ENCODE data around the gene ATP1A1.

The ATP1A1 gene

DNA sequence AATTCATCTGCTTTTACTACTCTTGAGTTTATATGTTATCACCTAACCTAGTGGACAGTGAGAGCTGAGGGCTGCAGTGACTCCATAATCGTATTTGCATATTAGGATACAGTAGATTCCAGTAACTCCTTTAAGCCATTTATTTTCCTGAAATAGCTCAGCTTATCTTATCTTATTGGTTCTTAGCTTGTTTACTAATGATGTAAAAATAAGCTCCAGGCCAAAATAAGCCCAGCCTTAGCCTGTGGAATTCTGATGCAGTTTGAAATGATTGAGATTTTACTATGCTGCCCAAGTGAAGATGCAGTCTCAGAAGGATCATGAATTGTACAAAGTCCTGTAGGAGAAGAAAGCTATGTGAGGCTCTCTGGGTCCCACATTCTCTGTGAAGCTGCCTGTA lies 18.1 kb downstream of the ATP1A1 start:
- DNase-seq (ENCODE audit: low spot score), result no peak

GRCh38 chr1:116392717-116393404 lies 19.8 kb downstream of the ATP1A1 start:
- no peak for DNase-seq (ENCODE audit: low spot score)

DNA sequence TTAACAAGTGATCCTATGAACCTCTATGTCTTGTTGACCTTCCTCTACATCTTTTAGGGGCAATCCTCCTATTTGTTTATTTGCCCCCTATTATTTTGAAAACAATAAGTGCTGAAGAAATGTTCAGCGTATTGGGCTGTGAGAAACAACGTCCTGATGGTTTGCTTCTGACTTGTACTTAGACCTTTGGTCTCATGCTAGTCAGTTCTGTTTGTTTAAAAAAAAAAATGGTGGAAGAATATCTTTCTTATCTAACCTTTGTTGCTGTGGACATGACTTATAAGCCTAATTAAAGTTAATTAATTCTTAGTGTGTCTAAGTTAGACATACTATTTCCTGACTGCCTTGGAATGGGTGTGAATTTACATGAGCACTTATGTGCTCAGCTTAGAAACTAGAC lies 20.7 kb downstream of the ATP1A1 start:
- DNase-seq (ENCODE audit: low spot score), result no peak

- no peak for DNase-seq (ENCODE audit: low spot score)
Measured at GRCh38 chr1:116394270-116394669, 21.2 kb downstream of the ATP1A1 start.

- no peak for DNase-seq (ENCODE audit: low spot score)
Measured at GRCh38 chr1:116396769-116397168, 23.7 kb downstream of the ATP1A1 start.

GRCh38 chr1:116397728-116398127 lies 24.7 kb downstream of the ATP1A1 start:
- no peak for DNase-seq (ENCODE audit: low spot score)

- DNase-seq (ENCODE audit: low spot score), result no peak
Measured at GRCh38 chr1:116400780-116401179, 27.7 kb downstream of the ATP1A1 start.

DNA sequence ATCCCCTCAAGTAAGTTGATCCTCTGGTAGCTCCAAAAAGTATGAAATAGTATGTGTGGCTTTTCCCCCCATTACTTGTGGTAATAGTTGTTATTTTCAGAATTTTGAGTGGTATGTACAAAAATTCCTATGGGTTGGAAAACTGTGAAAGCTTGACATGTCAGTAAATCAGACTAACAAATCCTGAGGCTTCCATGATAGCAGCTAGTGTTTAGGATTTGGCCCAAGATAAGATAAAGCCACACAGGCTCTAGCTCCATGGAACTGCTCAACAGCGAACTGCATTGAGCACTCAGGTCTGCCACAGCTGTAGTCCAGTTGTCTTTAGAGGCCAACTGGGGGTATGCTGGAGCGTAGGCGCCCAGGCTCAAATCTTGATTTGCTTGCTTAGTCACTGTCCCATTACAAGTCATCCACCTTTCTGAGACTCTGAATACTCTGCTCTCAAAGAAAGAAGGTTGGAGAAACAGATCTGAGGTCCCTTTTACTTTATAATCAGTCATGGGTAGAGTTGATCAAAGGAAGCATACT lies 28.7 kb downstream of the ATP1A1 start:
- peak; percentile 21 for DNase-seq (ENCODE audit: low spot score)

DNA sequence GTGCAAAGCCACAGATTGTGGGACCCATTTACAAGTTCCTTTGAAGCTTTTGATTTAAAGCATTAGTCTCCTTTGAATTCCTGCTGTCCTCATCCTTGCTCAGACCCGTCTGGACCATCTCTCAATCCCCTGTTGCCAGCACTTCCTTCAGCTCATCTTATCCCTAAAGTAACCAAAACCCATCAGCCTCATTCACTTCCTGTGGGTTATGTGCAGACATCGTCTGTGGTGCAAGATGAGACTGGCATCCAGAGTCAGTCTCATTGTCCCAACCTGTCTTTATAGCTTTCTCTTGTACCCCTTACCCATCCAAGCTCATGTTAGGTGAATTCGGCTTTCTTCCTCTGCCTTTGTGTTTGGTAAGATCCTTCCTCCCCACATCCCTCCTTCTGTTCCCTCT lies 29.3 kb downstream of the ATP1A1 start:
- no peak for DNase-seq (ENCODE audit: low spot score)

DNA sequence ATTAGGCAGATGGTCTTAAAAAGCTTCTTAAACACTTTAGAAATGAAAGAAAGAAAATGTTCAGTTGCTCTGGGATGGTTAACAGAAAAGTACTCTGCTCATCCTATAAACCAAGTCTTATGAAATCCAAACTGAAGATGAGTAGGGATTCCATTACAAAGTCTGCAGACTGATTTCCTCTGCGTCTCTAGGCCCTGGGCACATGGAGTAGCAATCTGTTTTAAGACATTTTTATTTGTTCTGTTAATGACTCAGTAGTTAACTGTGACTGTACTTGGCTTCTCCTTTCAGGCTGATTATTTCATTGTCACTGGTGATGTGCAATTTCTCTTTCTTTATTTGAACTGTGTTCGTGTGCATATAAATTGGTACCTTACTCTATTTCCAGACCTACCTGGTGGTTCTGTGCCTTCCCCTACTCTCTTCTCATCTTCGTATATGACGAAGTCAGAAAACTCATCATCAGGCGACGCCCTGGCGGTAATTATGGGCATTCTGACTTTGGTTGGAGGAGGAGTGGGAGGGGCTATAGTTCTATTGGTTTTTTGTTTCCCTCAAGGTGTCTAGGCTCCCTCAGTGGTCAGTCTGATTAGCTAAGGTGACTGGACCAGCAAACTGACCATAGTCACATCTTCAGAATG lies 30.6 kb downstream of the ATP1A1 start:
- no peak for DNase-seq (ENCODE audit: low spot score)

DNA sequence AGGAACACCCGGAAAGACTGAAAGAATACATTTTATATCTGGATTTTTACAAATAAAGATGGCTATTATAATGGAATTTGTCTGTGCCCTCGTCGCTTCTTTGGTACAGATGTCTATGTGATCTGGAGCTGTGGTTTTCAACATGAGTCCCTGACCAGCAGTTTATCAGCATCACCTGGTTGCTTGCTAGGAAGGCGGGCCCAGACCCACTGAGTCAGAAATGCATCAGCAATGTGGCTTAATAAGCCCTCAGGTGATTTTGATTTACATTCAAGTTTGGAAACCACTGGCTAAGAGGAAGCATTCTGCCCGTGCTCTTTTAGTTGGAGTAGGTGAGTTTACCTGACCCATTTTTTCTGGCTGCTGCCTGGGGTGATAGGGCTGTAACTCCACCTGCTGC lies 31.7 kb downstream of the ATP1A1 start:
- DNase-seq (ENCODE audit: low spot score), result no peak

DNA sequence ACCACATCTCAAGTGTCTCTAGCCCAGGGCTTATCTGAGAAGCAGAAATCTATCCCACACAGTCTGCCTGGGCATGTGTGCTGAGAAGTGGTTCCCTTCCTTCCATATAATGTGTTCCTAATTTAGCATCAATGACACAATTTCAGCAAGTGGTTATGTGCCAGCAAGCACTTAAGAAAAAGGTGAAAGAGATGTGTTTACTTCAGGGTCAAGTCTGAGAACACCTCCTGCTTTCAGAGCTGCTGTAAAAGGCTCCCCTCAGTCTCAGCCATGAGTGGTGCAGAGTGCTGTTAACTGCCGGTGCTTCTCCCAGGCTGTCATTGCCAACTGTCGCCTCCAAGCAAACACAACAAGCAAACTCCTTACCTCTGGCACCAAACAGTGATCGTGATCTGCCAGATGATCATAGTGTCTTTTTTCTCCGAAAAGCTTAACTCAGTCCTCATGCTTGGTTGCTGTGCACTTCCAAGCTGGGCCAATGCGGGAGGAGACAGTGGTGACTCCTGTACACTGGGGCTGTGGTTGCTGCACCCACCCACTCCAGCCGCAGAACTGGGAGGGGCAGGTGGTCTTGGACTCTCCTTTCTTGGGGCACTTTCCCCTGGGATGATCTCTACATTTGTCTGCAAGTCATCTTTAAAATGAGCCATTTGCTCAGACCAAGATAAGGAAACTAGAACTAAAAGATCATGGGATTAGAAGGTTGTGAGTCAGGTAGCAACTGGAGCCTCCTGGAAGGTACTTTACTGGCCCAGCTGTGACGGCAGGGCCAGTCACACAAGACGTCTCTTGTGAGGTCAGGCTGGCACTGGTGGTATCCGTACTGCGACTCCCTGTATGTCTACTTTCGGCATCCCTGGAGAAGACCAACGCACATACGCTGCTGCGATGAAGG lies 32.4 kb downstream of the ATP1A1 start:
- DNase-seq (ENCODE audit: low spot score), result no peak

GRCh38 chr1:116407033-116407432 lies 34.0 kb downstream of the ATP1A1 start:
- no peak for DNase-seq (ENCODE audit: low spot score)

- DNase-seq (ENCODE audit: low spot score), result no peak
Measured at GRCh38 chr1:116408193-116408592, 35.1 kb downstream of the ATP1A1 start.

GRCh38 chr1:116408803-116409720 lies 36.0 kb downstream of the ATP1A1 start:
- DNase-seq (ENCODE audit: low spot score), result peak; percentile 73

- DNase-seq (ENCODE audit: low spot score), result no peak
Measured at GRCh38 chr1:116409751-116410191, 36.7 kb downstream of the ATP1A1 start.

- no peak for DNase-seq (ENCODE audit: low spot score)
Measured at GRCh38 chr1:116411784-116412479, 38.9 kb downstream of the ATP1A1 start.

DNA sequence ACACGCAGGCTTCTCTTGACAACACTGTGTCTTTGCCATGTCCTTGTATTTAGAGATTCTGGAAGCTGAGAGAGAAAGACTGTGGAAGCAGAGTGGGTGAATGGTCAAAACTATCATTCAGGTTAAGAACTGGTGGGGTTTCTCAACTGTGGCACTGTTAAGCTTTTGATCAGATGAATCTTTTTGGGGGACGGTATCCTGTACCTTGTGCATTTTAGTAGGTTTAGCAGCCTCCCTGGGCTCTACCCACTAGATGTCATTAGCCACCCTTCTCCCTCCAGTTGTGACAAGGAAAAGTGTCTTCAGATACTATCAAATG lies 39.4 kb downstream of the ATP1A1 start:
- no peak for DNase-seq (ENCODE audit: low spot score)

GRCh38 chr1:116412898-116413297 lies 39.9 kb downstream of the ATP1A1 start:
- DNase-seq (ENCODE audit: low spot score), result no peak

DNA sequence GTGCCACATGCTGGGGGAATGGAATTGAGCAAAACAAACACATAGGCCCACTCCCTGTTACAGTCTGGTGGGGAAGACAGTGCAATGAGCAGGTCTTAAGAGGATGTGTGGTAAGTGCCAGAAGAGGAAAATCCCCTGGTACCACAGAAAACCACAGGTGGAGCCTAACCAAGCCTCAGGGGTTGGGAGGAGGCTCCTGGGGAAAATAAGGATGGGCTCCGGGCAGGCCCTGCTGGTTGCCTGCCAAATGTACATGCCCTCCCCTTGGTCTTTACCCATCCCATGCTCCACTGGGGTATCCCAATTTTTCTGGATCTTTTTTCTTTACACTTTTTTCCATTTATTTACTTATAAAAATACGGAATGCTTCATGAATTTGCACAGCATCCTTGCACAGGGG lies 40.4 kb downstream of the ATP1A1 start:
- no peak for DNase-seq (ENCODE audit: low spot score)

DNA sequence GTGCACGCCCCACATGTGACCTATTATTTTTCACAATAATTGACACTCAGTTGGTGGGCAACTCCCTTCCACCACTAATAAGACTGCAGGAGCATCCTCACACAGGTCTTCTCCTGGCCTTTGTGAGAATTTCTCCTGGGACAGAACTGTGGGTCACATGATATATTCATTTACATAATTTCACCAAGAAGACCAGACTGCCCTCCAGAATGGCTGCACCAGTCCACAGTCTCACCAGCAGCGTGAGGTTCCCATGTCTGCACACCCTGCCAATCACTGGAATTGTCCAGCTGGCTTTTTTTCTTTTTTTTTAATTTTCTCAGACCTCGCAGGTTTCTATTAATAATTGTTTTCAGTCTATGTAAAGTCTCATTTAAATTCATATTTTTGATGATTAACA lies 41.3 kb downstream of the ATP1A1 start:
- DNase-seq (ENCODE audit: low spot score), result no peak
